ENCODE data around the gene MASP2.
"Not testable (repeated sequence)": the region's sequence is repeated elsewhere in the genome, so short reads cannot be mapped to it uniquely, and the experiment has no call there.

DNA sequence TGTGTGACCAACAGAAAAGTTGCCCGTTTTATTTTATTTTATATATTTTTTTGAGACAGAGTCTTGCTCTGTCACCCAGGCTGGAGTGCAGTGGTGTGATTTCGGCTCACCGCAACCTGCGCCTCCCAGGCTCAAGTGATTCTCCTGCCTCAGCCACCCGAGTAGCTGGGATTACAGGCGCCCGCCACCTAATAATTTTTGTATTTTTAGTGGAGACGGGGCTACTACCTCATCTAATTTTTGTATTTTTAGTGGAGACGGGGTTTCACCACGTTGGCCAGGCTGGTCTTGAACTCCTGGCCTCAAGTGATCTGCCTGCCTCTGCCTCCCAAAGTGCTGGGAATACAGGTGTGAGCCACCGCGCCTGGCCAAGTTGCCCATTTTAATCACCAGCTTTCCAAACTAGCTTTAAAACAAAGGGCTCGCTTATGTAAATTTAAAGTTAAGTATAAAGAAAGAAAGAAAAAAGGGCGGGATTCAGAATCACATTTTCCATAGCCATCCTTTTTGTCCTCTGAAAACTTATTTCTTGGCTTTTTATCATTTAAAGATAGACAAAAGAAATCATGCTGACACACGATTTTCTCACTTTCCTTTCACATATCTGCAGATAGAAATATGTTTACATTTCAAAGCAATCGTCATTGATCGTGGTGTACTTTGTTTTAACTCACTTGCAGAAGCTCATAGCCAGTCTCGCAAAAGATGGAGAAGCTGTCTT, 9.9 kb downstream of the MASP2 start:
- TF ChIP-seq TCF4 (CRISPR knock-in tag; IDR thresholded peaks at IDR 0.05; ENCODE audit: borderline replicate concordance); ZFP3 (CRISPR knock-in tag; IDR thresholded peaks at IDR 0.05); BACH2 (CRISPR knock-in tag; IDR thresholded peaks at IDR 0.05; ENCODE audit: borderline replicate concordance); RARB (CRISPR knock-in tag; IDR thresholded peaks at IDR 0.05); ZFP30 (CRISPR knock-in tag; IDR thresholded peaks at IDR 0.05); GLIS3 (CRISPR knock-in tag; IDR thresholded peaks at IDR 0.05); PPARA (CRISPR knock-in tag; IDR thresholded peaks at IDR 0.05; ENCODE audit: borderline replicate concordance); ZC3H10 (CRISPR knock-in tag; IDR thresholded peaks at IDR 0.05); OSR1 (CRISPR knock-in tag; IDR thresholded peaks at IDR 0.05): not testable (repeated sequence)
- TF ChIP-seq, protein P1, sequence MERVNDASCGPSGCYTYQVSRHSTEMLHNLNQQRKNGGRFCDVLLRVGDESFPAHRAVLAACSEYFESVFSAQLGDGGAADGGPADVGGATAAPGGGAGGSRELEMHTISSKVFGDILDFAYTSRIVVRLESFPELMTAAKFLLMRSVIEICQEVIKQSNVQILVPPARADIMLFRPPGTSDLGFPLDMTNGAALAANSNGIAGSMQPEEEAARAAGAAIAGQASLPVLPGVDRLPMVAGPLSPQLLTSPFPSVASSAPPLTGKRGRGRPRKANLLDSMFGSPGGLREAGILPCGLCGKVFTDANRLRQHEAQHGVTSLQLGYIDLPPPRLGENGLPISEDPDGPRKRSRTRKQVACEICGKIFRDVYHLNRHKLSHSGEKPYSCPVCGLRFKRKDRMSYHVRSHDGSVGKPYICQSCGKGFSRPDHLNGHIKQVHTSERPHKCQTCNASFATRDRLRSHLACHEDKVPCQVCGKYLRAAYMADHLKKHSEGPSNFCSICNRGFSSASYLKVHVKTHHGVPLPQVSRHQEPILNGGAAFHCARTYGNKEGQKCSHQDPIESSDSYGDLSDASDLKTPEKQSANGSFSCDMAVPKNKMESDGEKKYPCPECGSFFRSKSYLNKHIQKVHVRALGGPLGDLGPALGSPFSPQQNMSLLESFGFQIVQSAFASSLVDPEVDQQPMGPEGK (CRISPR knock-in tag; IDR thresholded peaks at IDR 0.05; ENCODE audit: borderline replicate concordance), result not testable (repeated sequence)
- TF ChIP-seq, protein P2, sequence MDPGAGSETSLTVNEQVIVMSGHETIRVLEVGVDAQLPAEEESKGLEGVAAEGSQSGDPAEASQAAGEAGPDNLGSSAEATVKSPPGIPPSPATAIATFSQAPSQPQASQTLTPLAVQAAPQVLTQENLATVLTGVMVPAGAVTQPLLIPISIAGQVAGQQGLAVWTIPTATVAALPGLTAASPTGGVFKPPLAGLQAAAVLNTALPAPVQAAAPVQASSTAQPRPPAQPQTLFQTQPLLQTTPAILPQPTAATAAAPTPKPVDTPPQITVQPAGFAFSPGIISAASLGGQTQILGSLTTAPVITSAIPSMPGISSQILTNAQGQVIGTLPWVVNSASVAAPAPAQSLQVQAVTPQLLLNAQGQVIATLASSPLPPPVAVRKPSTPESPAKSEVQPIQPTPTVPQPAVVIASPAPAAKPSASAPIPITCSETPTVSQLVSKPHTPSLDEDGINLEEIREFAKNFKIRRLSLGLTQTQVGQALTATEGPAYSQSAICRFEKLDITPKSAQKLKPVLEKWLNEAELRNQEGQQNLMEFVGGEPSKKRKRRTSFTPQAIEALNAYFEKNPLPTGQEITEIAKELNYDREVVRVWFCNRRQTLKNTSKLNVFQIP (CRISPR knock-in tag; IDR thresholded peaks at IDR 0.05; ENCODE audit: borderline replicate concordance, low read depth), result not testable (repeated sequence)
- TF ChIP-seq, protein P3, sequence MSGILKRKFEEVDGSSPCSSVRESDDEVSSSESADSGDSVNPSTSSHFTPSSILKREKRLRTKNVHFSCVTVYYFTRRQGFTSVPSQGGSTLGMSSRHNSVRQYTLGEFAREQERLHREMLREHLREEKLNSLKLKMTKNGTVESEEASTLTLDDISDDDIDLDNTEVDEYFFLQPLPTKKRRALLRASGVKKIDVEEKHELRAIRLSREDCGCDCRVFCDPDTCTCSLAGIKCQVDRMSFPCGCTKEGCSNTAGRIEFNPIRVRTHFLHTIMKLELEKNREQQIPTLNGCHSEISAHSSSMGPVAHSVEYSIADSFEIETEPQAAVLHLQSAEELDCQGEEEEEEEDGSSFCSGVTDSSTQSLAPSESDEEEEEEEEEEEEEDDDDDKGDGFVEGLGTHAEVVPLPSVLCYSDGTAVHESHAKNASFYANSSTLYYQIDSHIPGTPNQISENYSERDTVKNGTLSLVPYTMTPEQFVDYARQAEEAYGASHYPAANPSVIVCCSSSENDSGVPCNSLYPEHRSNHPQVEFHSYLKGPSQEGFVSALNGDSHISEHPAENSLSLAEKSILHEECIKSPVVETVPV (CRISPR knock-in tag; IDR thresholded peaks at IDR 0.05), result not testable (repeated sequence)

Data from SK-N-SH treated with all-trans-retinoic acid at 6 μM for 48 hours (cell line).